Measurements from ENCODE around the gene DPH5.

DPH5 gene

GRCh38 chr1:101030881-101031280, 5.3 kb upstream of the DPH5 start:
- DNase-seq (ENCODE audit: low read depth): no peak

- DNase-seq (ENCODE audit: low read depth): no peak
Observed at GRCh38 chr1:101029184-101029583, 3.6 kb upstream of the DPH5 start.

- DNase-seq (ENCODE audit: low read depth): no peak
Observed at GRCh38 chr1:101028466-101028865, 2.9 kb upstream of the DPH5 start.

GRCh38 chr1:101027194-101027772, 1.7 kb upstream of the DPH5 start:
- DNase-seq (ENCODE audit: low read depth): no peak

GRCh38 chr1:101026430-101026788, 825 bp upstream of the DPH5 start:
- DNase-seq (ENCODE audit: low read depth): no peak

GRCh38 chr1:101025283-101025656, 314 bp downstream of the DPH5 start:
- peak; percentile 20 for DNase-seq (ENCODE audit: low read depth)

GRCh38 chr1:101022294-101022693, 3.3 kb downstream of the DPH5 start:
- DNase-seq (ENCODE audit: low read depth): no peak

GRCh38 chr1:101017448-101017847, 8.1 kb downstream of the DPH5 start:
- no peak for DNase-seq (ENCODE audit: low read depth)

GRCh38 chr1:101013776-101014175, 11.8 kb downstream of the DPH5 start:
- no peak for DNase-seq (ENCODE audit: low read depth)

- DNase-seq (ENCODE audit: low read depth): no peak
Observed at GRCh38 chr1:101008229-101008834, 17.3 kb downstream of the DPH5 start.

GRCh38 chr1:101006553-101006952, 19.0 kb downstream of the DPH5 start:
- DNase-seq (ENCODE audit: low read depth): no peak

- DNase-seq (ENCODE audit: low read depth): no peak
Observed at GRCh38 chr1:101005871-101006270, 19.7 kb downstream of the DPH5 start.

GRCh38 chr1:101005183-101005582, 20.4 kb downstream of the DPH5 start:
- no peak for DNase-seq (ENCODE audit: low read depth)

- no peak for DNase-seq (ENCODE audit: low read depth)
Observed at GRCh38 chr1:101004670-101005069, 20.9 kb downstream of the DPH5 start.

GRCh38 chr1:101004061-101004460, 21.5 kb downstream of the DPH5 start:
- no peak for DNase-seq (ENCODE audit: low read depth)

- DNase-seq (ENCODE audit: low read depth): no peak
Observed at GRCh38 chr1:101003012-101003650, 22.5 kb downstream of the DPH5 start.

GRCh38 chr1:101002551-101002950, 23.0 kb downstream of the DPH5 start:
- no peak for DNase-seq (ENCODE audit: low read depth)

- no peak for DNase-seq (ENCODE audit: low read depth)
Observed at GRCh38 chr1:101000131-101000873, 25.3 kb downstream of the DPH5 start.

- DNase-seq (ENCODE audit: low read depth): no peak
Observed at GRCh38 chr1:100998426-100998825, 27.2 kb downstream of the DPH5 start.

GRCh38 chr1:100995198-100995988, 30.2 kb downstream of the DPH5 start:
- DNase-seq (ENCODE audit: low read depth): no peak

- DNase-seq (ENCODE audit: low read depth): no peak
Observed at GRCh38 chr1:100989306-100990077, 36.1 kb downstream of the DPH5 start.

GRCh38 chr1:100988121-100988520, 37.5 kb downstream of the DPH5 start:
- DNase-seq (ENCODE audit: low read depth): no peak

All from activated T-cell treated with anti-CD3 and anti-CD28 coated beads for 24 hours (primary cell).